Activated CD4-positive, alpha-beta T cell treated with anti-CD3 and anti-CD28 coated beads, Interleukin-2, amount 50 U/mL, for 16 hours (primary cell): Measurements from ENCODE around the gene TUT4.
"Not testable (repeated sequence)": the region's sequence is repeated elsewhere in the genome, so short reads cannot be mapped to it uniquely, and the experiment has no call there.

Source experiments
- DNase-seq: peaks from one replicate; pipeline ENCODE4 v3.0.0-alpha.2; 2020

The TUT4 gene, protein sequence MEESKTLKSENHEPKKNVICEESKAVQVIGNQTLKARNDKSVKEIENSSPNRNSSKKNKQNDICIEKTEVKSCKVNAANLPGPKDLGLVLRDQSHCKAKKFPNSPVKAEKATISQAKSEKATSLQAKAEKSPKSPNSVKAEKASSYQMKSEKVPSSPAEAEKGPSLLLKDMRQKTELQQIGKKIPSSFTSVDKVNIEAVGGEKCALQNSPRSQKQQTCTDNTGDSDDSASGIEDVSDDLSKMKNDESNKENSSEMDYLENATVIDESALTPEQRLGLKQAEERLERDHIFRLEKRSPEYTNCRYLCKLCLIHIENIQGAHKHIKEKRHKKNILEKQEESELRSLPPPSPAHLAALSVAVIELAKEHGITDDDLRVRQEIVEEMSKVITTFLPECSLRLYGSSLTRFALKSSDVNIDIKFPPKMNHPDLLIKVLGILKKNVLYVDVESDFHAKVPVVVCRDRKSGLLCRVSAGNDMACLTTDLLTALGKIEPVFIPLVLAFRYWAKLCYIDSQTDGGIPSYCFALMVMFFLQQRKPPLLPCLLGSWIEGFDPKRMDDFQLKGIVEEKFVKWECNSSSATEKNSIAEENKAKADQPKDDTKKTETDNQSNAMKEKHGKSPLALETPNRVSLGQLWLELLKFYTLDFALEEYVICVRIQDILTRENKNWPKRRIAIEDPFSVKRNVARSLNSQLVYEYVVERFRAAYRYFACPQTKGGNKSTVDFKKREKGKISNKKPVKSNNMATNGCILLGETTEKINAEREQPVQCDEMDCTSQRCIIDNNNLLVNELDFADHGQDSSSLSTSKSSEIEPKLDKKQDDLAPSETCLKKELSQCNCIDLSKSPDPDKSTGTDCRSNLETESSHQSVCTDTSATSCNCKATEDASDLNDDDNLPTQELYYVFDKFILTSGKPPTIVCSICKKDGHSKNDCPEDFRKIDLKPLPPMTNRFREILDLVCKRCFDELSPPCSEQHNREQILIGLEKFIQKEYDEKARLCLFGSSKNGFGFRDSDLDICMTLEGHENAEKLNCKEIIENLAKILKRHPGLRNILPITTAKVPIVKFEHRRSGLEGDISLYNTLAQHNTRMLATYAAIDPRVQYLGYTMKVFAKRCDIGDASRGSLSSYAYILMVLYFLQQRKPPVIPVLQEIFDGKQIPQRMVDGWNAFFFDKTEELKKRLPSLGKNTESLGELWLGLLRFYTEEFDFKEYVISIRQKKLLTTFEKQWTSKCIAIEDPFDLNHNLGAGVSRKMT (N-terminal part only)

DNA sequence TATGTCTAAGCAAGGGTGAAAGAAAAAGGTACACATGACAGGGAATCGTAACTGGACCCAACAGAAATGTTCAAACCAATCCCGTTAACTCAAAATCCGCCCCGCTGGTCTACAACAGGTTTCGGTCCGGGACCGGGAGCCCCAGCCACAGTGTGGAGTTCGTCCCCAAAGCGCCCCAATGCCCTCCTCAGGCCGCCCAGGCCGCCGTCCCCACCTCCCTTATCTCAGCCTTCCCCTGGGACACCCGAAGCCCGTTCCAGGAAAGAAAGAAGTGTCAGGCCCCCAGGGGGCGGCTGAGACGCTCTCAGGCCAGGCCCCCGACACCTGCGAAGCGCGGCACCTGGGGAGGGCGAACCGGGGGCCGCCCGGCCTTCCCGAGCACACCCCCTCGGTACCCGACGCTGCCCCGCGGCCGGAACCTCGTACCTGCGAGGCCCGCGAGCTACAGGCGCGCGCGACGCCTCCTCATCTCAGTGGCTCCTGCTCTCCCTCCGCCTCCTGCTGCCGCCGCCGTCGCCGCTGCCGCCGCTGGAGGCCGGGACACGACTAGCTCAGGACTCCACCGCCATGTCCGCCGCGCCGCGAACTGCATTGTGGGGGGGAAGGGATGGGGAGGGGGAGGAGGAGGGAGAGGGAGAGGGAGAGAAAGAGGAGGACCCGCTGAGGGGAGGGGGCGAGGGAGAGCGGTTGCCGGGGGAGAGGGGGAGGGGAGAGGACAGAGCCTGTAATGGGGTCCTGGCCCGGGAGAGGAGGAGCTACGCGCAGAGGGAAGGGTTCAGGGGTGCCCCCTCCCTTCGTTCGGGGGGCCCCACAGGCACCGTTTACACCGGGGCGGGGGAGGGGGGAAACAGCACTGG lies at the start of gene TUT4:
TUT4 (minus strand) TSS at position 588 of the 857 bp plus-strand sequence. CDS start 26,812 bp downstream, outside the sequence.
- peak; percentile 83 for DNase-seq

DNA sequence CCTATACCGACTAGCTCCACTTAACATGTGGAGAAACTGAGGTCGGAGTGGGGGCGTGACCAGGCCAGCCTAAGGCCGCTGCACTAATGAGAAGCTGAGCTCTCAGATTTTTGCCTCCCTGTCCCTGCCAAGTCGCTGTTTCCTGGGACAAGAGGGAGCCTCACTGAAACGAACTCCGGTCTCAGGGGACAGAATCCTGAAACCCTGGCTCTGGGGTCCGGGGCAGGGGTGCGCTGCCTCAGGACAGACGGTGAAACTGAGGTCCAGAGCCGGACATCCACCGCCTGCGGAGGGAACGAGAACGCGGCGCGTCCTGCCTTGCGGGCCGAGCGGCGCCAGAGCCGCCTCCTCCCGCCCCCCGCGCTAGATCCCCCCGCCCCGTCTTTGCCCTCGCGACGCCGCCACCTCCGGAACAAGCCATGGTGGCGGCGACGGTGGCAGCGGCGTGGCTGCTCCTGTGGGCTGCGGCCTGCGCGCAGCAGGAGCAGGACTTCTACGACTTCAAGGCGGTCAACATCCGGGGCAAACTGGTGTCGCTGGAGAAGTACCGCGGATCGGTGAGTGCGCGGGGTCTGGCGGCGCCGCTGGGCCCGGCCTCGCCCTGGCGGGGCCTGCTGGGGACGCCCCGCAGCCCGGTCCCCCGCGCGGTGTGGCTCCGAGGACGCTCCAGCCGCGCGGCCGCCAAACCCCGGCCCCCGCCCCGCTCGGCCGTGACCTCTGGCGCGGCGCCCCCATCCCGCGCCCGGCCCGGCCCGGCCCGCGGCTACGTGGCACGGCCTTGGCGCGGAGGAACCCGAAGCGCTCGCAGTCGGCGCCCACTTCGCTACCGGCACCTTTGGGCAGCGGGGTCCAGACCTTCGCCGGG lies 49.3 kb upstream of the TUT4 start, which contains the start of gene GPX7:
GPX7 (plus strand) TSS at position 381 of the 865 bp plus-strand sequence; CDS start at position 420, 39 bp downstream.
- peak; percentile 51 for DNase-seq

DNA sequence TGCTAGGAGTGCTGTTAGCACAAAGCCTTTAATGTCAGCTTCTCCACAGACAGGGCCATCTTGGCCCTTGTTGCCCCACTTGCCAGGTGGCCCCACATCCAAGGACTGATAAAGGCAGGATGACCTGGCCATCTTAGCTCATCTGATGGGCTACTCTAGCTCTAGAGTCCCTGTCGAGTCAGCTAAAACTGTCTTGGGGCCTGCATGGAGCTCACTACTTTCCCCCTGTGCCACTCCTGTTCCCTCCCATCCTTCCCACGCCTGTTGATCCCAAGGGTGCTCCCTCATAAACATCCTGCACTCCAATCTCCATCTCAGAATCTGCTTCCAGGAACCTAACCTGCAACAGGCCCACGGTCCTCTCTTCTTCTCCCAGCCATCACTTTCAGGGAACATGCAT lies 48.6 kb upstream of the TUT4 start:
- no peak for DNase-seq

DNA sequence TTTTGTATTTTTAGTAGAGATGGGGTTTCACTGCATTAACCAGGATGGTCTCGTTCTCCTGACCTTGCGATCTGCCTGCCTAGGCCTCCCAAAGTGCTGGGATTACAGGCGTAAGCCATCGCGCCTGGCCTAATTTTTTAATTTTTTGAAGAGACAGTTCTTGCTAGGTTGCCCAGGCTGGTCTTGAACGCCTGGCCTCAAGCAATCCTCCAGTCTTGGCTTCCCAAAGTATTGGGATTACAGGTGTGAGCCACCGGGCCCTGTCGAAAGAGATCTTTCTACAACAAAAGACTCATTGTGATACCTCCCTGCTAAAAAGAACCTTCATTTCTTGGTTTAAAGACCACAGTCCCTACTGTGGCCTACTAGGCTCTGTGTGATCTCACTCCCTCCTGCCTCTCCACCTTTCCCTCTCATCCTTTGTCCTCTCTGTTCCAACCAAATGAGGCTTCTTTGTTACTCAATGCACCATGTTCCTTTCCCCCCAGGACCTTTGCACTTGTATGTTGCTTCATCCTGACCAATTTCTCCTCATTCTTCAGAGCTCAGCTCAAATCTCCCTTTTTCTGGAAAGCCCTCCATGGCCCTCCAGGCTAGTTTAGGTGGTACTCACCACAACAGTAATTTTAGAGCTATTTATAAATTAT lies 47.8 kb upstream of the TUT4 start:
- DNase-seq, result no peak

DNA sequence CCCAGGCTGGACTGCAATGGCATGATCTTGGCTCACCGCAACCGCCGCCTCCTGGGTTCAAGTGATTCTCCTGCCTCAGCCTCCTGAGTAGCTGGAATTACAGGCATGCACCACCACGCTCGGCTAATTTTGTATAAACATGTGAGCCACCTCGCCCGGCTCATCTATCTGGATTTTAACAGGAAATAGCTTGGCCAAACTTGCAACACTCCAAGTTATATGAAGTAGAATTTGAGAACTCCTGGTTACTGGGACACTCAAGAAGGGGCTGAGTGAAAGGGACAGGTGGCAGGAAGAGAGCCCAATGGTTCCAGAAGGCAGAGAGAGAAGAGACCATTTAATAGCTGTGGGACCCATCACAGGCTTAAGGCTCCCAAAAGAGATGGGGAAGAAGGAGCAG lies 46.3 kb upstream of the TUT4 start:
- no peak for DNase-seq

DNA sequence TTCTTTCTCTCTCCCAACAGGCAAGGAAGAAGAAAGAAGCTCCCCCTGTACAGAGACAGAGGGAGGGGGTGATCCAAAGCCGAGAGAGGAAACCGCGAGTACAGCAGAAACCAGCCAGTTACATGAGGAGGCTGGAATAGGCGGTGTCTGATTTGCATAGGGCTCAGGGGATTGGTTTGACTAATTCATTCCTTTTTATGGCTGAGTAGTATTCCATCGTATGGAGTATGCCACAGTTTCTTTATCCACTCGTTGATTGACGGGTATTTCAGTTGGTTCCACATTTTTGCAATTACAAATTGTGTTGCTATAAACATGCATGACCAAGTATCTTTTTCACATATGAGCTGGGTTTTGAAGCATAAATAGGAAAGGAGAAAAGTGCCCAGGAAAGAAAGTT lies 45.8 kb upstream of the TUT4 start:
- no peak for DNase-seq

DNA sequence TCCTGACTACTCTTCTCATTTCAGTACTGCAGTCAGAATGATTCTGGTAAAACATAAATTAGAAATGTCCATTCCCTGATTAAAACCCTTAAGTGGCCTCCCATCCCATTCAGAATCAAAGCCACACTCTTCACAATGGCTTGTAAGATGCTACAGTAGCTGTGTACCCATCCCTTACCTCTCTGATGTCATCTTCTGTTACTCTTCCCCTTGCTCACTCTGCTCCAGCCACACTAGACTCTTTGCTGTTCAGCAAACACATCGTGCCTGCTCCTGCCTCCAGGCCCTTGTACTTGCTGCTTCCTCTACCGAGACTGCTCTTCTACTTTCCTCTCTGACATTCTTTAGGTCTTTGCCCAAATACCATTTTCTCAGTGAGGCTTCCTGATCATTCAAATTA lies 45.0 kb upstream of the TUT4 start:
- no peak for DNase-seq

DNA sequence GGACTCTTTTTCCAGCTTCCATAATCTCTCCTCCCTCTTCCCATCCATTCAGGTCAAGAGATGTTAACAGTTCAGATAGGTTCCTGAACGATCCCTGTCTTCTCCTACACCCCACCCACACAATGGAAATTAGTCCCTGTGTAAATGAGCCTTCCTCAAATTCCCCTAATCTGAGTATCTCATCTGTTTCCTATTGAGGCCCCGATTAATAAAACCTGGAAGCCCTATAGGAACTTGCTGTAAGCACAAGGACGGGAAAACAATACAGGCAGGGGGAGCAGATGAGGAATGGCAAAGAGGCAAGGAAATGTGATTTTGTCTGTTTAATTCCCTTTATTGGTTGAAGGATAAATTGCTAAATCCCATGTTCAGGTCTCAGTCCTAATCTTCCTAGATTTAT lies 42.2 kb upstream of the TUT4 start:
- no peak for DNase-seq

DNA sequence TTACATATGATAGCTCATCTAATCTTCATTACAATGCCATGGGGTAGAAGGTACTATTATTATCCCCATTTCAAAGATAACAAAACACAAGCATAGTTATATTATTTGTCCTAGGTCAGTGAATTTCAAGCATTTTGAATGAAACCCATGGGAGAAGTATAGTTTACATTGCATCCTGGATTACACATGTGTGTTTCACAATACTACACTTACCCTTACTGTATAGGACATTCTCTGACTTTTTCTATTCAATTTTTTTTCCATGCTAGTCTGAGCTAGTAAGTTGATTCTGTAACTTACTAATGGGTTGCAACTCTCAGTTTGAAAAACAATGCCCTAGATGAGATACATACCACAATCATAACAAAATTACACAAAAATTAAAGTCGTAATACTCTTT lies 40.6 kb upstream of the TUT4 start:
- DNase-seq, result no peak

DNA sequence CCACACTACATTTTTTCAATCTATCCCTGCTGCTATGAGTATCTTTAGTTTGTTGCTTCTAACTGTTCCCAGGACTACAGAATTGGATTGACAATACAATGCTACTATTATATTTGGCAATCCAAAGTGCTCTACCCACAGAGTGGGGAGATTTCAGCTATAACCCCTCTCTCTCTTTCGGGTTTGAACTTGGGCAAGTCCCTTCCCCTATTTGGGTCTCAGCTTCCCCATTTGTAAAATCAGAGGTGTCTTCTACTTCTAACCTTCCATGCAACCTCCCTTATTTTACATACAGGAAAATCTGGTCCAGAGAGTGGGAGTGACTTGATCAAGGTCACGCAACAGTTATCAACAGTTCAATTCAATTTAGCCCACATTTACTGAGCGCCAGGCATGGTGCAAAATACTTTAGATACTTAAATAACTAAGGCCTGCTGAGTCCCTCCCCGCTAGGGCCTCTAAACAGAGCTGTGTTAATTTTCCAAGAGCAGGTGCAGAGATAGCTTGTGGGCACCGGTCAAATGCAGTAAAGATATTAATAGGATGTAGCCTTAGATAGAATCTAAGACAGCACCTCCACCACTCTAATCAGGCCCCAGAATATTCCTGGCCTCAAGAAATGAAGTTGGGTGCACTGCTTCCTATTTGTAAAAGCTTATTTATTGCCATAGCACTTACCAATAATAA lies 39.9 kb upstream of the TUT4 start:
- no peak for DNase-seq

DNA sequence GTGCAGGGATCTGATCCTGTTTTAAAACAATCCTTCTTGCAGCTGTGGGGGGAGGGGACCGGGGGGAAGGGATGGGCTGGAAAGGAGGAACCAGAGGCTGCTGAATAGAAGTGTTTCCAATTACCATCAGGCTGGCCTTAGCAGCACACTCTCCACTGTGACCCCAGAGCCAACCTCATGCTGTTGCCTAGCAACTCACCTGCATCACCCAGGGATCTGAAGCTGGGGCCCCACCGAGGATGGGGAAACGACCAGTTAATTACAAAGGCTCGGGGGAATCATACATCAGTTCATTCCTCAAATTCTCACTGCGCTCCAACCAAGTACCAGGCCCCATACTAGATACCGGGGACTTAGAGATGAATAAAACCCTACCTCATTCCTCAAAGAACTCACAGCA lies 37.4 kb upstream of the TUT4 start:
- no peak for DNase-seq

DNA sequence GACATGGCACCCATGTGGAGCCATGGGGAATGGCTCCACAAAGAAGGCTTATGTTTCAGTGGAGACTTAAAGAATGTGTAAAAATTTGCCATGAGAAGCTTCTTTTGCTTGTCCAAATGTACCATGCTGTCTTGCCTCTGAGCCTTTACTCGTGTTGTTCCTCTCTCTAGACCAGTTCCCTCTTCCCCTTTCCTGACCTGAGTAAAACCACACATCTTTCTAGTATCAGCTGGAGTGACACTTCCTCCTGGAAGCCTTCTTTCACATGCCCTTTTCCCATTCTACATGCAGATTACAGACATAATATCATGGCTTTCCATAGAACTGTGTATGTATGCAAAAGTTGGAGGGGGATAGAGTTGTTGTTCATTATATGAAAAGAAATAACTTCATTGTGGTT lies 35.6 kb upstream of the TUT4 start:
- DNase-seq, result no peak

DNA sequence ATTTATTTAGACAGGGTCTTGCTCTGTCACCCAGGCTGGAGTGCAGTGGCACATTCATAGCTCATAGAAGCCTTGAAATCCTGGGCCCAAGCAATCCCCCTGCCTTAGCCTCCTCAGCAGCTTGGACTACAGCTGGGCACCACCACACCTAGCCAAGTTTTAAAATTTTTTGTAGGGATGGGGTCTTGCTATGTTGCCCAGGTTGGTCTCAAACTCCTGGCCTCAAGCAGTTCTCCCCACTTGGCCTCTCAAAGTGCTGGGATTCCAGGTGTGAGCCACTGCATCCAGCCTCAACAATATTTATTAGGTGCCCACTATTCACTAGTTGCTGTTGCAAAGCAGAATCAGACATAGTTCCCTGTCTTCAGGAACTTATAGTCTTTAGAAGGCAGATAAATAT lies 35.1 kb upstream of the TUT4 start:
- DNase-seq, result no peak

DNA sequence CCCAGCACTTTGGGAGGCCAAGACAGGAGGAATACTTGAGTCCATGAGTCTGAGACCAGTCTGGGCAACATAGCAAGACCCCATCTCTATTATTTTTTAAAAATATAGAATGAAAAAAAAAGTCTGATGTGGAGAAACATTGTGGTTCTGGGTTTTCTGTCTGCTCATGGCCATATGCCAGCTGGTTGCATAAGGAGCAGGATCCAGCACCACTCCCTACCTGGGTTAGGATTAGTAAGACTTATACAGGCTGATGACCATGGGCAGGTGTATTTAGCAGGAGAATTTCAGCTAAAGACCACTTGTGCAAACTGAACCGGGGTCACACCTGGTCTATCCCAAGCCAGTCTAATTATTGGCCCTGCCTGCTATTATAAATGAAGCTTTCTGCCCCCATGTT lies 32.6 kb upstream of the TUT4 start:
- no peak for DNase-seq

DNA sequence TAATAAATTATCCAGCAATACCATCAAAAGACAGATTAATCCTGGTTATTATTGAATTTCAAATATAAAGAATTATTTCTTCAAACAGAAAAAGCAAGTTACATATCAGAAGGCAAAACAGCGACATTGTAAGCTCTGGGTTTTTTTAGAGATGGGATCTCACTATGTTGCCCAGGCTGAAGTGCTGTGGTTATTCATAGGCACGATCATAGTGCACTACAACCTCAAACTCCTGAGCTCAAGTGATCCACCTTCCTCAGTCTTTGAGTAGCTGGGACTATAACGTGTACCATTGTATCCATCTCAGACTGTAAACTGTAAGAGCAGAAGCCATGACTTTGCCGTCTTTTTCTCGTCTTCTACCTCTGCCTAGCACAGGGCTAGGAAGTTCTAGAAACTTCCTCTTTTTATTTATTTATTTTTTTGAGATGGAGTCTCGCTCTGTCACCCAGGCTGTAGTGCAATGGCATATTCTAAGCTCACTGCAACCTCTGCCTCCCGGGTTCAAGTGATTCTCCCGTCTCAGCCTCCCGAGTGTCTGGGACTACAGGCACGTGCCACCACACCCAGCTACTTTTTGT lies 29.3 kb upstream of the TUT4 start:
- no peak for DNase-seq

DNA sequence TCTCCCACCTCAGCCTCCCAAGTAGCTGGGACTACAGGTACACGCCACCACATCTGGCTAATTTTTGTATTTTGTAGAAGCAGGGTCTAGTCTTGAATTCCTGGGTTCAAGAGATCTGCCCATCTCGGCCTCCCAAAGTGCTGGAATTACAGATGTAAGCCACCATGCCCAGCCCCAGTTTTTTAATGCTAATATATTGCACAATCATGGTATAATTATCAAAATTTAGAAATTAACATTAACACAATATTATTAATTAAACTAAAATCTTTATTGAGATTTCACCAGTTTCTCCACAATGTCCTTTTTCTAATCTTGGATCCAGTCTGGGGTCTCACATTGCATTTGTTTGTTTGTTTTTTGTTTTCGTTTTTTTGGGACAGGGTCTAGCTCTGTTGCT lies 27.4 kb upstream of the TUT4 start:
- no peak for DNase-seq

DNA sequence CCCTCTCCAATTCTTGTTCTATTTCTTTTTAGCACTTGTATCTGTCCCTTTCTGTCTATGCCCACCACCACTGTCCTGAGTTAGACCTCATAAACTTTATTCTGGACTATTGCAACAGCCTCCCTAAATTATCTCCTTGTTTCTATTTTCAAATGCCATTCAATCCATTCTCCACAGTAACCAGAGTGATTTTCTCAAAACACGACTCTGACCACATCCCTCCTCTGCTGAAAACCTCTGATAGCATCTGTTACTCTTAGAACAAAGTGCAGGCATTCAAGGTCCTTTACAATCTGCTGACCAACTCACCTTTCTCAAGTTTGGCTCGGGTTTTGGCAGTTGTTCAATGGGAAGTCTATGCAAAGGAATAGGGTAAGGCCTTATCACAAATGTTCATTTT lies 26.5 kb upstream of the TUT4 start:
- DNase-seq, result no peak

DNA sequence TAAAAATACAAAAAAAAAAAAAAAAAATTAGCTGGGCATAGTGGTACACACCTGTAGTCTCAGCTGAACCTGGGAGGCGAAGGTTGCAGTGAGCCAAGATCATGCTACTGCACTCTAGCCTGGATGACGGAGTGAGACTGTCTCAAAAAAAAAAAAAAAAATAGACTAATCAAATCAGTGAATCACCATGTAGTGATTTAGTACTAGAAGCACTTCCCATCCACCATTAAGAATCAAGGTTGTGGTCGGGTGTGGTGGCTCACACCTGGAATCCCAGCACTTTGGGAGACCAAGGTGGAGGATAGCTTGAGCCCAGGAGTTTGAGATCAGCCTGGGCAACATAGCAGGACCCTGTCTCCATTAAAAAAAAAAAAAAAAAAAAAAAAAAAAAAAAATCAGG lies 25.2 kb upstream of the TUT4 start:
- not testable (repeated sequence) for DNase-seq

DNA sequence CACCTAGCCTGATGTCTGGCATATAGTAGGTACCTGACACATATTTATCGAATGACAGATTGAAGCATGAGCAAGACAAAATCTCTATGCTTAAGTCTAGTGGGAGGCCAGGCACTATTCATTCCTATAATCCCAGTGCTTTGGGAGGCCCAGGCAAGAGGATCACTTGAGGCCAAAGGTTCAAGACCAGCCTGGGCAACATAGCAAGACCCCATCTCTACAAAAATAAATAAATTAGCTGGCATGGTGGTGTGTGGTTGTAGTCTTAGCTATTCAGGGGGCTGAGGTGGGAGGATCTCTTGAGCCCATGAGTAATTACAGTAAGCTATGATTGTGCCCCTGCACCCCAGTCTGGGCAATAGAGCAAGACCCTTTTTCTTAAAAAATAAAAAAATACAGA lies 23.2 kb upstream of the TUT4 start:
- no peak for DNase-seq

DNA sequence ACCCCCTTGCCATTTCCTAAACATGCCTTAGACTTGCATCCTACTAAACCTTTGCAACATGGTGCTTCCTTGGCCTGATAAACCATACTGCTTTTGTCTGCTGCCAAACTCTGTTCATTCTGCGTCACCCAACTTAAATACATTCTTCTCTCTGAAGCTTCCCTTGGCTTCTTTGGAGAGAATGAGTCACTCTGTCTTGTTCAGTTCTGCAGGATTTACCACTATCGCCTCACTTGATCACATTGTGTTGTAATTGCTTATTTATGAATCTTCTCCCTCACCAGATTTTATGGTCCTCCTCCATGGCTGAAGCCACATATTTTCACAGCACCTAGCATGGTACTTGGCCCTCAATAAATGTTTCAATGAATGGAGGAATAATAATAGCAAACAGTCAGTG lies 21.7 kb upstream of the TUT4 start:
- DNase-seq, result no peak
